Measurements from ENCODE around the gene FHIT.

GRCh38 chr3:60767536-60767935, 483.7 kb downstream of the FHIT start:
- TF ChIP-seq CTCF (IDR thresholded peaks at IDR 0.05) (no peak), POLR2A (IDR thresholded peaks at IDR 0.05) (no peak)
